Measurements from ENCODE around the gene SLC24A1. TPM values are rescaled to one million over a fixed set of nuclear protein-coding genes. Genes with fewer than 3 reads are reported as not detected.
A peak's percentile ranks its signal among the peaks of the same experiment; 100 is the strongest.

SLC24A1 gene
- total RNA-seq, 4 donors from 2014 or later: 3.6 to 5.0 (median 4.3) TPM

GRCh38 chr15:65650312-65651041 lies 28.7 kb downstream of the SLC24A1 start:
- Histone ChIP-seq H3K27me3 (no peaks in the 10 kb centered on the region), H3K4me3 (no peak overlapping the region), H3K4me1 (no peaks in the 10 kb centered on the region), H3K36me3 (peaks cover 1 to 27% (median 10%) of the 10 kb centered on the region in 4 donors), H3K27ac (replicated peaks in 1 of 4) (no peak overlapping the region), H3K9me3 (no peaks in the 10 kb centered on the region)
- intact Hi-C loops (cut with DNase I): no loop called here
- TF ChIP-seq POLR2AphosphoS5 (IDR thresholded peaks at IDR 0.05) (no peak), EP300 (IDR thresholded peaks at IDR 0.05) (no peak), POLR2A (IDR thresholded peaks at IDR 0.05; ENCODE audit: low read depth) (no peak)
- TF ChIP-seq, protein P1, sequence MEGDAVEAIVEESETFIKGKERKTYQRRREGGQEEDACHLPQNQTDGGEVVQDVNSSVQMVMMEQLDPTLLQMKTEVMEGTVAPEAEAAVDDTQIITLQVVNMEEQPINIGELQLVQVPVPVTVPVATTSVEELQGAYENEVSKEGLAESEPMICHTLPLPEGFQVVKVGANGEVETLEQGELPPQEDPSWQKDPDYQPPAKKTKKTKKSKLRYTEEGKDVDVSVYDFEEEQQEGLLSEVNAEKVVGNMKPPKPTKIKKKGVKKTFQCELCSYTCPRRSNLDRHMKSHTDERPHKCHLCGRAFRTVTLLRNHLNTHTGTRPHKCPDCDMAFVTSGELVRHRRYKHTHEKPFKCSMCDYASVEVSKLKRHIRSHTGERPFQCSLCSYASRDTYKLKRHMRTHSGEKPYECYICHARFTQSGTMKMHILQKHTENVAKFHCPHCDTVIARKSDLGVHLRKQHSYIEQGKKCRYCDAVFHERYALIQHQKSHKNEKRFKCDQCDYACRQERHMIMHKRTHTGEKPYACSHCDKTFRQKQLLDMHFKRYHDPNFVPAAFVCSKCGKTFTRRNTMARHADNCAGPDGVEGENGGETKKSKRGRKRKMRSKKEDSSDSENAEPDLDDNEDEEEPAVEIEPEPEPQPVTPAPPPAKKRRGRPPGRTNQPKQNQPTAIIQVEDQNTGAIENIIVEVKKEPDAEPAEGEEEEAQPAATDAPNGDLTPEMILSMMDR (IDR thresholded peaks at IDR 0.05): no peak
- 97% methylated on average over 12 of the region's 12 CpGs for WGBS
- peak; percentile 90 for DNase-seq (ENCODE audit: extremely low spot score)

DNA sequence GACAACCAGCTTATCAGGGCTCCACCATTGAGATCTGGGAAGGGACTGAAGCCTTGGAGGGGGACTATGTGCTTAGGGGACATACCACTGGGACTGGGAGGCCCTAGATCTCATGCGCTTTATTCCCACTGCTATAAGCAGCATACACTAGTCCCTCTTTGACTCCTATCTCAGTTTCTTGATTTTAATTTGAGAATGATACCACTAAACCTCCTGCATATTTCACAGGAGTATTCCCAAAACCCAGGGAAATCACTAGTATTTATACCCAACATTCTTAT lies 29.2 kb downstream of the SLC24A1 start:
- Histone ChIP-seq H3K4me1 (no peaks in the 10 kb centered on the region), H3K4me3 (no peak overlapping the region), H3K27ac (replicated peaks in 1 of 4) (no peak overlapping the region), H3K9me3 (no peaks in the 10 kb centered on the region), H3K27me3 (no peaks in the 10 kb centered on the region), H3K36me3 (peaks cover 6 to 32% (median 13%) of the 10 kb centered on the region in 4 donors)
- TF ChIP-seq, protein P1 (IDR thresholded peaks at IDR 0.05): no peak
- no peak for TF ChIP-seq EP300 (IDR thresholded peaks at IDR 0.05)
- TF ChIP-seq POLR2AphosphoS5 (IDR thresholded peaks at IDR 0.05): no peak
- no peak for TF ChIP-seq POLR2A (IDR thresholded peaks at IDR 0.05; ENCODE audit: low read depth)
- no peak for DNase-seq (ENCODE audit: extremely low spot score)
- intact Hi-C loops (cut with DNase I): no loop called here
- 92% methylated on average over 1 of the region's 1 CpG for WGBS

DNA sequence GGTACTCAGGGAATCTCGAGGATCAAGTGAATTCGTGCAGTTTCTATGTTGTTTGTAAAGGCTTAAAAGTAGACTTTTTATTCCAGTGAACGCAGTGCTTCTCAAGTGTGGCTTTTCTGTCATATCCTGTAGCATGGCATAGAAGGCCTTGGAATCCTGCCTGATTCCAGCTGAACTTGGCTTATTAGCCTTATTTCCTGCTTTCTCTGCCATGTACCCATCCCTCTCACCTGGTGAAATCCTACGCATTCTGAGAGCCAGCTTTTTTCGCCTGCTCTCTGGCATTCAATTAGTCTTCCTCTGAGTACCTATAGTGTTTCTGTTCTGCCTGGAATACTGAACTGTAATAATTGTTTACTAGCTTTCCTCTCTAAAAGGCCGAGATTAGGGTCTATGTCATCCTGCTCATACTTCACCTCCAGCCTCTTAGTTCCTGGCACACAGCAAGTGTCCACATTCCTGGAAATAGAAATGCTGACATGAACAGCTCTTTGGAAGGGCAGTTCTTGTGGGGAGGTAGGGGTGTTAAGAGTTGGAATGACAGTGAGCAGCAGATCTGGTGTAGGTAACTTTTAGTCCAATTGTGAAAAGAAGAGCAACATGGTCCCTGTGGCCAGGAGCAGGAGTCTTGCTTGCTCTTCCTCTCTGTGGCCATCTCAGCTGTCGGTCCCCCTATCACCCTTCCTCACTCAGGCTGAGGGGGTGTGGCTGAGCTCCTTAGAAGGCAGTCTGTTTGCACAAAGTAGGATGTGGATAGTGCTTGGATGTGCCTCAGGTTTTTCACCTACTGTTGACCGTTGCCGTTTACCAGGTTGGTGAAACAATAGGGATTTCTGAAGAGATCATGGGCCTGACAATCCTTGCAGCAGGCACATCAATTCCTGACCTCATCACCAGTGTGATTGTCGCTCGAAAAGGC lies 30.4 kb downstream of the SLC24A1 start:
- DNase-seq (ENCODE audit: extremely low spot score): peak; percentile 68
- TF ChIP-seq, protein P1 (IDR thresholded peaks at IDR 0.05): no peak
- TF ChIP-seq POLR2A (IDR thresholded peaks at IDR 0.05; ENCODE audit: low read depth): no peak
- no peak for TF ChIP-seq POLR2AphosphoS5 (IDR thresholded peaks at IDR 0.05)
- TF ChIP-seq EP300 (IDR thresholded peaks at IDR 0.05): no peak
- Histone ChIP-seq H3K9me3 (no peaks in the 10 kb centered on the region), H3K4me3 (no peak overlapping the region), H3K36me3 (peaks cover 7 to 41% (median 15%) of the 10 kb centered on the region in 4 donors), H3K27ac (replicated peaks in 1 of 4) (no peak overlapping the region), H3K4me1 (no peaks in the 10 kb centered on the region), H3K27me3 (no peaks in the 10 kb centered on the region)
- intact Hi-C loops (cut with DNase I): no loop called here
- WGBS: 88% methylated on average over 11 of the region's 11 CpGs

GRCh38 chr15:65653341-65653740 lies 31.6 kb downstream of the SLC24A1 start:
- Histone ChIP-seq H3K4me3 (no peak overlapping the region), H3K4me1 (no peaks in the 10 kb centered on the region), H3K36me3 (peaks cover 12 to 54% (median 18%) of the 10 kb centered on the region in 4 donors), H3K27ac (replicated peaks in 1 of 4) (no peak overlapping the region), H3K27me3 (no peaks in the 10 kb centered on the region), H3K9me3 (no peaks in the 10 kb centered on the region)
- no peak for TF ChIP-seq POLR2AphosphoS5 (IDR thresholded peaks at IDR 0.05)
- intact Hi-C loops (cut with DNase I): no loop called here
- DNase-seq (ENCODE audit: extremely low spot score): no peak

GRCh38 chr15:65653801-65654521 lies 32.2 kb downstream of the SLC24A1 start:
- intact Hi-C loops (cut with DNase I): no loop called here
- 86% methylated on average over 5 of the region's 5 CpGs for WGBS
- Histone ChIP-seq H3K4me3 (no peak overlapping the region), H3K4me1 (no peaks in the 10 kb centered on the region), H3K9me3 (no peaks in the 10 kb centered on the region), H3K27me3 (no peaks in the 10 kb centered on the region), H3K36me3 (peaks cover 12 to 60% (median 18%) of the 10 kb centered on the region in 4 donors), H3K27ac (replicated peaks in 1 of 4) (no peak overlapping the region)
- no peak for TF ChIP-seq POLR2AphosphoS5 (IDR thresholded peaks at IDR 0.05)
- TF ChIP-seq, protein P1 (IDR thresholded peaks at IDR 0.05): no peak
- TF ChIP-seq POLR2A (IDR thresholded peaks at IDR 0.05; ENCODE audit: low read depth): no peak
- TF ChIP-seq EP300 (IDR thresholded peaks at IDR 0.05): no peak
- peak; percentile 85 for DNase-seq (ENCODE audit: extremely low spot score)
